ENCODE results near the gene SGMS1. TPM values are rescaled to one million over a fixed set of nuclear protein-coding genes. Genes with fewer than 3 reads are reported as not detected.

The SGMS1 gene
- total RNA-seq, 4 donors from 2014 or later: 64.3 to 132 (median 87.0) TPM

DNA sequence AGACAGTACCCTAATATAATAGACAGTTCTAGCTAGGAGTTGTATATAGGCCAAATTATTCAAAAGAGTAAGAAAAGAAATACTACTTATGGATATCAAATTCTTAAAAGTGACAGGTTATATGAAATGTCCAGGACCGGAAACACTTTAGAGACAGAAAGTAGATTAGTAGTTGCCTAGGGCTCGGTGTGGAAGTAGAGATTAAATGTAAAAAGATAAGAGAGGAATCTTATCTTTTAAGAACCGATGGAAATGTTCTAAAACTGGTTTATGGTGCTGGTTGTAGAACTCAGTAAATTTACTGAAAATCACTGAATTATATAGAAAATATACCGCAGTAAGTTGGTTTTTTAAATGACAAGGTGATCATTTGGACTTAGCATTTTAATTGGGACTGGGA, 224.9 kb downstream of the SGMS1 start:
- Histone ChIP-seq H3K27ac (replicated peaks in 1 of 4) (no peak overlapping the region), H3K4me3 (no peak overlapping the region), H3K27me3 (no peaks in the 10 kb centered on the region), H3K36me3 (no peaks in the 10 kb centered on the region), H3K4me1 (peaks cover 12 to 24% (median 15%) of the 10 kb centered on the region in 4 donors), H3K9me3 (no peaks in the 10 kb centered on the region)
- intact Hi-C loops (cut with DNase I): no loop called here
- no peak for DNase-seq (ENCODE audit: extremely low spot score)
- TF ChIP-seq, protein P1, sequence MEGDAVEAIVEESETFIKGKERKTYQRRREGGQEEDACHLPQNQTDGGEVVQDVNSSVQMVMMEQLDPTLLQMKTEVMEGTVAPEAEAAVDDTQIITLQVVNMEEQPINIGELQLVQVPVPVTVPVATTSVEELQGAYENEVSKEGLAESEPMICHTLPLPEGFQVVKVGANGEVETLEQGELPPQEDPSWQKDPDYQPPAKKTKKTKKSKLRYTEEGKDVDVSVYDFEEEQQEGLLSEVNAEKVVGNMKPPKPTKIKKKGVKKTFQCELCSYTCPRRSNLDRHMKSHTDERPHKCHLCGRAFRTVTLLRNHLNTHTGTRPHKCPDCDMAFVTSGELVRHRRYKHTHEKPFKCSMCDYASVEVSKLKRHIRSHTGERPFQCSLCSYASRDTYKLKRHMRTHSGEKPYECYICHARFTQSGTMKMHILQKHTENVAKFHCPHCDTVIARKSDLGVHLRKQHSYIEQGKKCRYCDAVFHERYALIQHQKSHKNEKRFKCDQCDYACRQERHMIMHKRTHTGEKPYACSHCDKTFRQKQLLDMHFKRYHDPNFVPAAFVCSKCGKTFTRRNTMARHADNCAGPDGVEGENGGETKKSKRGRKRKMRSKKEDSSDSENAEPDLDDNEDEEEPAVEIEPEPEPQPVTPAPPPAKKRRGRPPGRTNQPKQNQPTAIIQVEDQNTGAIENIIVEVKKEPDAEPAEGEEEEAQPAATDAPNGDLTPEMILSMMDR (IDR thresholded peaks at IDR 0.05): no peak
- TF ChIP-seq POLR2AphosphoS5 (IDR thresholded peaks at IDR 0.05) (no peak), EP300 (IDR thresholded peaks at IDR 0.05) (no peak), POLR2A (IDR thresholded peaks at IDR 0.05; ENCODE audit: low read depth) (no peak)
- WGBS: 89% methylated on average over 4 of the region's 4 CpGs

DNA sequence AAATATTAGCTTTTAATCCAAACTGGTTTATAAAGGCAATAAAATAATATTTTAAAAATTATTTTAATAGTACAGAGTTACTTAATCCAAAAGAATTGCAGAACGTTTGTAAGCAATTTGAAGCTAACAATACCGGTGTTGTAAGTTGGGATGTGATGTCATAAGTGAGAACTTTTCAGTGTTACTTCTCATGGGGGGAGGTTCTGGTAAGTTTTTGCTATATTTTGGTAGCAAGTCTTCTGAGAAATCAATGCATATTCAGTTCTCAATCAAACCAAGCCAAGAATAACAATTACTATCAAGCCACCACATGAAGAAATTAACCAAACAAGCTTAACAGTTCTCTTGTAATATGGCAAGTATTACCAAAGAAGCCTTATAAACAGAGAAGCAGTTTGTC, 225.4 kb downstream of the SGMS1 start:
- H3K36me3 ChIP-seq: no peaks in the 10 kb centered on the region
- H3K9me3 ChIP-seq: no peaks in the 10 kb centered on the region
- intact Hi-C loops (cut with DNase I): no loop called here
- no peak overlapping the region for H3K27ac ChIP-seq (replicated peaks in 1 of 4)
- TF ChIP-seq POLR2AphosphoS5 (IDR thresholded peaks at IDR 0.05): no peak
- no peak for DNase-seq (ENCODE audit: extremely low spot score)
- no peaks in the 10 kb centered on the region for H3K27me3 ChIP-seq
- H3K4me3 ChIP-seq: no peak overlapping the region
- WGBS: 62% methylated on average over 2 of the region's 2 CpGs
- peaks cover 12 to 24% (median 15%) of the 10 kb centered on the region in 4 donors for H3K4me1 ChIP-seq

DNA sequence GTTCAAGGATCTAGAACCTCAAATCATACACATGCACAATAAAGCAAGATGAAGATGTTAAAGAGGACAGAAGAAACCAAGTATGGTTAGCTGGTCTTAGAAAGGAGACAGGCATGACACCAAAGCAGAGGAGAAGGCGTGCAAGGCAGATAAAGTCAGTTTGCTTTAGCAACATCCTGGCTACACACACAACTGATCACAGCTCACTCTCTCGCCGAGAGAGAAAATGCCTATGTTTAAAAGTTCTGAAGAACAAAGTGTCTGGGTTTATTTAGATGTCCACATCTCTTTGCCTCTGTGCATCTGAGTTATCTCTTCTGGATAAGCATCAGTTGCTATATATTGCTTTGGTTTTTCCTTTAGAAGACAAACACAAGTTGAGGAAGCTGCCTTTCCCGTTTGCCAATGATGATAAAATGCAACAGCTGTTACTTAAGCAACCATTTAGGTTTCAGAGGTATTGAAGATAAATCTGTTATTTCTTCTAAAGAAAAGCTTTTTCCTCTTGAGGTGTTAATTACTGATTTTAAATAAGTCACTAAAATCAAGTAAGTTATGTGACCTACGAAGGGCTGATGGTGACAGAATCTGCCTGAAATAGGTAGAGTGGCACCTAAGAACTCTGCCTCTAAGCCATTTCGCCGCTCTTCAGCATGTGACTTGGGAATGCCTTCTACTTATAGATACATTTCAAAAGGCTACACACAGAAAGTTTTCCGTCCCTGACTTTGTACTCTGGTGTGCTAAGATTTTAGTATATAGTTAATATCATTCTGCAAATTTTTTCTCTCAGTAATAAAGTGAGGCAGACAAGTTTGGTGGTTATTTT, 226.2 kb downstream of the SGMS1 start:
- WGBS: 79% methylated on average over 8 of the region's 8 CpGs
- intact Hi-C loops (cut with DNase I): no loop called here
- H3K4me1 ChIP-seq: peaks cover 12 to 24% (median 15%) of the 10 kb centered on the region in 4 donors
- DNase-seq (ENCODE audit: extremely low spot score): no peak
- H3K27me3 ChIP-seq: no peaks in the 10 kb centered on the region
- H3K36me3 ChIP-seq: no peaks in the 10 kb centered on the region
- H3K4me3 ChIP-seq: no peak overlapping the region
- no peak overlapping the region for H3K27ac ChIP-seq (replicated peaks in 1 of 4)
- TF ChIP-seq, protein P1 (IDR thresholded peaks at IDR 0.05): no peak
- no peak for TF ChIP-seq EP300 (IDR thresholded peaks at IDR 0.05)
- TF ChIP-seq POLR2A (IDR thresholded peaks at IDR 0.05; ENCODE audit: low read depth): no peak
- no peak for TF ChIP-seq POLR2AphosphoS5 (IDR thresholded peaks at IDR 0.05)
- H3K9me3 ChIP-seq: no peaks in the 10 kb centered on the region

DNA sequence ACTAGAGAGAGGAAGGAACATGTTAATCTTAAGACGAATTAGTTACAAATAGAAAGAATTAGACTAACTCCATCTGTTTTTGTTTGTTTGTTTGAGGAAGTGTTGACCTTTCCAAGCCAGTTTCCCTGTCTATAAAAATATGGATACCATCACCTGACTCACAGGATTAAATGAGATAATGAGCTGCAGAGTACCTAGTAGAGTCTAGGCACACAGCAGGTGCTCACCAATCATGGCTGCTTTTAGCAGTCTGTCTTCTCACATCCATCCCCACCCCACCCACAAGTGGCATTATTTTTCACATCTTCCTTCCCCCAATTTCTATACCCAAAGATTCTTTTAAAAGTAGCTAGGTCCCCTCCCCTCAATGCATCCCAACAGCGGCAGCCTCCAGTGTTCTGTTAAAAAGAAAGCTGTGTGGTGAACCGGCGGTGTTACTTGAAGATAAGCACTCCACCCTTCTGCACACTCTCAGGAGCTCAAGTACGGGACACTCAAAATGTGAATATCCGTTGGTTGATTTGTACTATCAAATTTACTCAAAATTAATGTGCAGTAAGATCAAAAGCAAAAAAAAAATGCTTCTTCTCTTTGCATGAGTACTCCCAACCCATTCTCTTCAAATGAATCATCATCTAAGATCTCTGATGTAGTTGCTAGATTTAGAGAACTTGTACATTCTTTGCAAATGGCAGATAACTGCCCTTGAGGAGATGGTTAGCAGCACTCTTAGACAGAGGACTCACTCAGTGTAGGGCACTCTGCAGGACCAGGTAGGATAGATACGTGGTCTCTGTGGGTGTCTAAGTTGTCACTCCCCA, 227.1 kb downstream of the SGMS1 start:
- Histone ChIP-seq H3K36me3 (no peaks in the 10 kb centered on the region), H3K9me3 (no peaks in the 10 kb centered on the region), H3K4me3 (no peak overlapping the region), H3K27me3 (no peaks in the 10 kb centered on the region), H3K27ac (replicated peaks in 1 of 4) (no peak overlapping the region), H3K4me1 (peaks cover 12 to 24% (median 15%) of the 10 kb centered on the region in 4 donors)
- no peak for DNase-seq (ENCODE audit: extremely low spot score)
- intact Hi-C loops (cut with DNase I): no loop called here
- WGBS: 80% methylated on average over 7 of the region's 7 CpGs
- TF ChIP-seq POLR2A (IDR thresholded peaks at IDR 0.05; ENCODE audit: low read depth) (no peak), EP300 (IDR thresholded peaks at IDR 0.05) (no peak), POLR2AphosphoS5 (IDR thresholded peaks at IDR 0.05) (no peak)
- TF ChIP-seq, protein P1 (IDR thresholded peaks at IDR 0.05): no peak

DNA sequence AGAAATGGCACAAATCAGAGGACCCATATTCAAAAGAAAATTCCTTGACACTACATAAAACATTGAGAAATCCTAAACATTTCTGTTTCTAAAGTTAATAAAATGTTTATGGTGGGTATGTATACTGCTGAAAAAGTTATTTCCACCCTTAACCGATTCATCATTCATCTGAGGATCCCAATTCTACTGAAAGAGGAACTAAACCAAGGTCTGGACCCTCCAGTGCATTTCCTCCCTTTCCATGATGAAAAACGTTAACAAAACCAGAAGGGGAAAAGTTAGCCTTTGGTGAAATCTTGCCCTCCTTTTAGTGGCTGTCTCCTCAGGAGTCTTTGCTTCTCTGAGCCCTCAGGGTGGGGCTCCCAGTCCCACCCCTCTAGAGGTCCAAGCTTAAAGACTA, 227.9 kb downstream of the SGMS1 start:
- TF ChIP-seq POLR2A (IDR thresholded peaks at IDR 0.05; ENCODE audit: low read depth) (no peak), EP300 (IDR thresholded peaks at IDR 0.05) (no peak), POLR2AphosphoS5 (IDR thresholded peaks at IDR 0.05) (no peak)
- TF ChIP-seq, protein P1 (IDR thresholded peaks at IDR 0.05): no peak
- no peaks in the 10 kb centered on the region for H3K36me3 ChIP-seq
- H3K27ac ChIP-seq (replicated peaks in 1 of 4): no peak overlapping the region
- H3K4me3 ChIP-seq: no peak overlapping the region
- intact Hi-C loops (cut with DNase I): no loop called here
- 66% methylated on average over 2 of the region's 2 CpGs for WGBS
- no peak for DNase-seq (ENCODE audit: extremely low spot score)
- H3K27me3 ChIP-seq: no peaks in the 10 kb centered on the region
- H3K4me1 ChIP-seq: peaks cover 12 to 24% (median 15%) of the 10 kb centered on the region in 4 donors
- H3K9me3 ChIP-seq: no peaks in the 10 kb centered on the region
